ACC112 (cell line): ENCODE data around the gene TRUB2.

Experiments
- H2AFZ ChIP-seq: fragments of 200-600 bp; sonication (generic); one replicate; pipeline ENCODE4 v1.6.0; 2017; ENCODE audit warnings: antibody characterized with exemption, low read length; ENCODE audit not compliant: unreplicated experiment
- H3K27ac ChIP-seq: fragments of 200-600 bp; sonication (generic); 2 replicates; pipeline ENCODE4 v1.5.1; 2014; ENCODE audit warnings: low read depth, mild to moderate bottlenecking, antibody characterized with exemption, low read length, moderate library complexity
- H3K27me3 ChIP-seq: fragments of 200-600 bp; sonication (generic); 2 replicates; pipeline ENCODE4 v1.6.1; 2014; ENCODE audit warnings: mild to moderate bottlenecking, antibody characterized with exemption, low read length, moderate library complexity, mixed read lengths; ENCODE audit not compliant: insufficient read depth
- H3K36me3 ChIP-seq: fragments of 200-600 bp; sonication (generic); 2 replicates; pipeline ENCODE4 v1.6.1; 2016; ENCODE audit warnings: mild to moderate bottlenecking, antibody characterized with exemption, low read length, moderate library complexity, mixed read lengths; ENCODE audit not compliant: insufficient read depth
- H3K4me1 ChIP-seq: fragments of 200-600 bp; sonication (generic); one replicate; pipeline ENCODE4 v1.6.1; 2016; ENCODE audit warnings: low read length, mixed read lengths; ENCODE audit not compliant: insufficient read depth, unreplicated experiment, control insufficient read depth
- H3K4me3 ChIP-seq: fragments of 200-600 bp; sonication (generic); 2 replicates; pipeline ENCODE4 v1.5.1; 2014; ENCODE audit warnings: mild to moderate bottlenecking, low read depth, low read length
- H3K79me2 ChIP-seq: fragments of 200-600 bp; sonication (generic); one replicate; pipeline ENCODE4 v1.6.0; 2016; ENCODE audit warnings: low read length; ENCODE audit not compliant: control insufficient read depth, unreplicated experiment, insufficient read depth

TRUB2 gene

GRCh38 chr9:128322404-128323211, at the start of gene TRUB2, which contains the start of gene COQ4:
Gene TRUB2 (minus strand): TSS chr9:128322447. CDS start chr9:128322408, 39 bp downstream.
Gene COQ4 (plus strand): TSS chr9:128322839. CDS start chr9:128322859, 20 bp downstream.
- peak within 1 kb of the TSS; percentile 80 for H3K27ac ChIP-seq
- H3K79me2 ChIP-seq: peaks cover 38% of the 10 kb centered on the region
- peak within 1 kb of the TSS; percentile 63 for H2AFZ ChIP-seq
- peak within 1 kb of the TSS; percentile 95 for H3K4me3 ChIP-seq
- H3K4me1 ChIP-seq: peaks cover 9% of the 10 kb centered on the region
- H3K36me3 ChIP-seq: 0 out of 2 replicates have a peak, but pooled peaks cover 3% of the 10 kb centered on the region
- no peaks in the 10 kb centered on the region for H3K27me3 ChIP-seq

- H3K4me3 ChIP-seq: peak overlapping the region; percentile 95
- H3K27me3 ChIP-seq: no peaks in the 10 kb centered on the region
- H3K36me3 ChIP-seq: no peaks in the 10 kb centered on the region
- H3K4me1 ChIP-seq: peaks cover 19% of the 10 kb centered on the region
- peak overlapping the region; percentile 83 for H2AFZ ChIP-seq
- peak overlapping the region; percentile 86 for H3K27ac ChIP-seq
- peaks cover 42% of the 10 kb centered on the region for H3K79me2 ChIP-seq
Observed at GRCh38 chr9:128371630-128372117, 49.4 kb upstream of the TRUB2 start.

- H3K36me3 ChIP-seq: no peaks in the 10 kb centered on the region
- H3K79me2 ChIP-seq: peaks cover 38% of the 10 kb centered on the region
- peak within 1 kb of the TSS; percentile 95 for H3K4me3 ChIP-seq
- peak within 1 kb of the TSS; percentile 83 for H2AFZ ChIP-seq
- peaks cover 19% of the 10 kb centered on the region for H3K4me1 ChIP-seq
- H3K27me3 ChIP-seq: no peaks in the 10 kb centered on the region
- H3K27ac ChIP-seq: peak within 1 kb of the TSS; percentile 86
Observed at GRCh38 chr9:128370752-128371629, 48.7 kb upstream of the TRUB2 start, which contains the start of gene URM1. Gene URM1 (plus strand): TSS chr9:128371374. CDS start chr9:128371381, 7 bp downstream.

GRCh38 chr9:128370367-128370751, 48.1 kb upstream of the TRUB2 start:
- Histone ChIP-seq H3K36me3 (no peaks in the 10 kb centered on the region), H2AFZ (peak overlapping the region; percentile 81), H3K27me3 (no peaks in the 10 kb centered on the region), H3K4me3 (peak overlapping the region; percentile 95), H3K27ac (peak overlapping the region; percentile 86), H3K4me1 (peaks cover 19% of the 10 kb centered on the region), H3K79me2 (peaks cover 37% of the 10 kb centered on the region)

GRCh38 chr9:128369024-128369706, 46.9 kb upstream of the TRUB2 start:
- Histone ChIP-seq H3K27me3 (no peaks in the 10 kb centered on the region), H3K79me2 (peaks cover 27% of the 10 kb centered on the region), H3K27ac (no peak overlapping the region), H3K4me1 (peaks cover 19% of the 10 kb centered on the region), H3K36me3 (no peaks in the 10 kb centered on the region), H2AFZ (no peak overlapping the region), H3K4me3 (no peak overlapping the region)

- Histone ChIP-seq H3K27me3 (no peaks in the 10 kb centered on the region), H2AFZ (no peak overlapping the region), H3K79me2 (no peaks in the 10 kb centered on the region), H3K27ac (no peak overlapping the region), H3K4me1 (peaks cover 19% of the 10 kb centered on the region), H3K4me3 (no peak overlapping the region), H3K36me3 (no peaks in the 10 kb centered on the region)
Observed at GRCh38 chr9:128365525-128365924, 43.3 kb upstream of the TRUB2 start.

- no peaks in the 10 kb centered on the region for H3K79me2 ChIP-seq
- H3K4me1 ChIP-seq: peaks cover 13% of the 10 kb centered on the region
- no peaks in the 10 kb centered on the region for H3K36me3 ChIP-seq
- H2AFZ ChIP-seq: peak overlapping the region; percentile 10
- no peak overlapping the region for H3K4me3 ChIP-seq
- no peak overlapping the region for H3K27ac ChIP-seq
- no peaks in the 10 kb centered on the region for H3K27me3 ChIP-seq
Observed at GRCh38 chr9:128362774-128363173, 40.5 kb upstream of the TRUB2 start.

- no peaks in the 10 kb centered on the region for H3K36me3 ChIP-seq
- peak overlapping the region; percentile 49 for H2AFZ ChIP-seq
- peaks cover 13% of the 10 kb centered on the region for H3K4me1 ChIP-seq
- H3K79me2 ChIP-seq: no peaks in the 10 kb centered on the region
- H3K27ac ChIP-seq: no peak overlapping the region
- H3K27me3 ChIP-seq: no peaks in the 10 kb centered on the region
- H3K4me3 ChIP-seq: peak overlapping the region; percentile 71
Observed at GRCh38 chr9:128361986-128362646, 39.9 kb upstream of the TRUB2 start.

GRCh38 chr9:128361296-128361985, 39.2 kb upstream of the TRUB2 start:
- peak overlapping the region; percentile 71 for H3K4me3 ChIP-seq
- H3K27ac ChIP-seq: no peak overlapping the region

More at GRCh38 chr9:128361296-128361985, 39.2 kb upstream of the TRUB2 start:
- no peaks in the 10 kb centered on the region for H3K79me2 ChIP-seq
- H2AFZ ChIP-seq: peak overlapping the region; percentile 49
- peaks cover 13% of the 10 kb centered on the region for H3K4me1 ChIP-seq
- H3K36me3 ChIP-seq: no peaks in the 10 kb centered on the region
- no peaks in the 10 kb centered on the region for H3K27me3 ChIP-seq
